Fibroblast of lung (primary cell): ENCODE results near the gene TBC1D10B. TPM values are rescaled to one million over a fixed set of nuclear protein-coding genes. Genes with fewer than 3 reads are reported as not detected.

Source experiments
- DNase-seq, 2 donors: peaks; one replicate each; pipeline versions ENCODE4 v3.0.0 to v3.0.0-alpha.2; 2010; ENCODE audit warnings: low read depth in 2 of 2
- H2AFZ ChIP-seq: 2 replicates; pipeline ENCODE4 v1.5.1; 2012; ENCODE audit warnings: low read length, control low read depth, inconsistent platforms
- H3K27ac ChIP-seq: 2 replicates; pipeline ENCODE4 v1.5.1; 2011; ENCODE audit warnings: low read length, control low read depth; ENCODE audit not compliant: insufficient read depth
- H3K27me3 ChIP-seq: 2 replicates; pipeline ENCODE4 v1.5.1; 2011; ENCODE audit warnings: mild to moderate bottlenecking, low read length; ENCODE audit not compliant: control insufficient read depth, insufficient read depth
- H3K36me3 ChIP-seq: 2 replicates; pipeline ENCODE4 v1.5.1; 2011; ENCODE audit warnings: low read length; ENCODE audit not compliant: control insufficient read depth, insufficient read depth
- H3K4me1 ChIP-seq: 2 replicates; pipeline ENCODE4 v1.5.1; 2011; ENCODE audit warnings: low read length; ENCODE audit not compliant: control insufficient read depth, insufficient read depth; ENCODE audit errors: extremely low read depth
- H3K4me2 ChIP-seq: 2 replicates; pipeline ENCODE4 v1.5.1; 2011; ENCODE audit warnings: low read length, control low read depth; ENCODE audit not compliant: insufficient read depth; ENCODE audit errors: extremely low read depth
- H3K4me3 ChIP-seq, 4 experiments: fragments of 200-600 bp in 1 of 4; sonication (generic) in 1 of 4; replicated peaks in 1 of 4; 2 replicates each; pipeline ENCODE4 v1.5.1; 2011 to 2016; ENCODE audit warnings: low read length in 4 of 4, low read depth in 3 of 4, mild to moderate bottlenecking in 3 of 4, control low read depth in 2 of 4, inconsistent platforms in 1 of 4, mixed read lengths in 1 of 4; ENCODE audit not compliant: insufficient read depth in 1 of 4; ENCODE audit errors: control extremely low read depth in 1 of 4
- H3K79me2 ChIP-seq: 2 replicates; pipeline ENCODE4 v1.5.1; 2012; ENCODE audit warnings: mild to moderate bottlenecking, low read length, inconsistent platforms; ENCODE audit not compliant: control insufficient read depth, insufficient read depth
- H3K9ac ChIP-seq: 2 replicates; pipeline ENCODE4 v1.5.1; 2011; ENCODE audit warnings: mild to moderate bottlenecking, low read length, control low read depth; ENCODE audit not compliant: insufficient read depth
- H3K9me3 ChIP-seq: 2 replicates; pipeline ENCODE4 v1.5.1; 2012; ENCODE audit warnings: low read depth, low read length; ENCODE audit not compliant: control insufficient read depth, insufficient read depth
- H4K20me1 ChIP-seq: 2 replicates; pipeline ENCODE4 v1.5.1; 2011; ENCODE audit warnings: low read length; ENCODE audit not compliant: control insufficient read depth, insufficient read depth; ENCODE audit errors: extremely low read depth
- CTCF ChIP-seq, 2 donors: IDR thresholded peaks in 1 of 2; conservative IDR thresholded peaks in 1 of 2; 1 replicate in 1 of 2; 2 replicates in 1 of 2; pipeline ENCODE4 v1.5.1; 2011 to 2012; ENCODE audit warnings: low read length in 2 of 2, control low read depth in 1 of 2, inconsistent platforms in 1 of 2, low read depth in 1 of 2, mild to moderate bottlenecking in 1 of 2
- EZH2 ChIP-seq: IDR thresholded peaks from 2 replicates; pipeline ENCODE4 v1.5.1; 2012; ENCODE audit warnings: low read length, control low read depth, mild to moderate bottlenecking; ENCODE audit errors: missing control alignments
- polyA plus RNA-seq, 2 donors: library from polyadenylated mRNA; depleted of rRNA in 1 of 2; stranded (reverse) in 1 of 2; unstranded in 1 of 2; fragments of >200 nt; gene quantifications; 2 replicates each; pipeline ENCODE4 v1.2.1, GENCODE V29; 2011 to 2012; ENCODE audit warnings: missing spikeins in 1 of 2
- total RNA-seq: library from RNA; depleted of rRNA; stranded (reverse); fragments of >200 nt; gene quantifications from 2 replicates; pipeline ENCODE4 v1.2.1, GENCODE V29; 2014

TBC1D10B gene
- total and polyA plus RNA-seq, 2 donors (not counting 1 experiment from before 2014, with no cell fraction given) = 14.8 to 29.6 TPM

DNA sequence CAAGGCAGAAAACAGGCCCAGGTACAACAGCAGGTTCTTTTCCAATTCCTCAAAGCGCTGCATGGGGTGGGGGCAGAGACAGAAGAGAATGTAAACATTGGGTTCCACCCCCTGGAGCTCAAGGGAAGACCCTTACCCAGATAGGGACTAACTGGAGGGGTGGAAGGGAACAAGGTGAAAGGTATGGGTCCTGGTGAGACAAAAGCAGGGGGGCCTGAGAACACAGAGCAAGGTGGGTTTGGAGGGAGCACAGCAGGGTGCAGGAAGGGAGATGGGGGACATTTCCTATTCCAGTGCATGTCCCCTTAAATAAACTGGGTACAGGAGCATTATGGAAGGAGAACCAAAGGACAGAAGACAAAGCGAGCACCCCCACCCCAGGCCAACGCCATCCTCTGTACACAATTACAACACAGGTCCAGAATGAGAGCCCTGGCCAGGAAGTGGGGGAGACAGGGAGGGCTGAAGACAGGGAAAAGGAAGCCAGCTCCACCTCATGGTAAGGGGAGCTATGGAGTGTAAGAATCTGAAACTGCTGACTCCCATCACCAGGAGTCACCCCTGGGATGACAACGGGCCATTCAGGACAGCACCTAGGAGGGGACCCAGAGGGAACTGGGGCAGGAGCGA, 13.1 kb downstream of the TBC1D10B start:
- no peak overlapping the region for H2AFZ ChIP-seq
- H3K27ac ChIP-seq = no peak overlapping the region
- no peak for DNase-seq
- no peak for TF ChIP-seq CTCF (conservative IDR thresholded peaks at IDR 0.05 in 1 of 2, IDR thresholded peaks at IDR 0.05 in 1 of 2; ENCODE audit: low read depth in 1 of 2, low read length in 2 of 2)
- TF ChIP-seq EZH2 = no peak
- H3K9me3 ChIP-seq = no peaks in the 10 kb centered on the region
- H3K79me2 ChIP-seq = peaks cover 37% of the 10 kb centered on the region
- no peak overlapping the region for H3K4me2 ChIP-seq
- no peaks in the 10 kb centered on the region for H4K20me1 ChIP-seq
- H3K36me3 ChIP-seq = peaks cover 25% of the 10 kb centered on the region
- peaks cover 27% of the 10 kb centered on the region for H3K4me1 ChIP-seq
- no peak overlapping the region for H3K9ac ChIP-seq
- H3K27me3 ChIP-seq = no peaks in the 10 kb centered on the region
- H3K4me3 ChIP-seq = no peak overlapping the region

- Histone ChIP-seq H3K27me3 (no peaks in the 10 kb centered on the region), H3K27ac (peak overlapping the region; percentile 95), H2AFZ (no peak overlapping the region), H3K79me2 (peaks cover 35% of the 10 kb centered on the region), H3K9ac (no peak overlapping the region), H3K9me3 (no peaks in the 10 kb centered on the region), H4K20me1 (no peaks in the 10 kb centered on the region), H3K4me2 (no peak overlapping the region), H3K4me3 (peak overlapping the region in 1 of 4 experiments; percentile 97), H3K4me1 (peaks cover 31% of the 10 kb centered on the region), H3K36me3 (peaks cover 29% of the 10 kb centered on the region)
- no peak for TF ChIP-seq EZH2
- TF ChIP-seq CTCF (conservative IDR thresholded peaks at IDR 0.05 in 1 of 2, IDR thresholded peaks at IDR 0.05 in 1 of 2; ENCODE audit: low read depth in 1 of 2, low read length in 2 of 2) = no peak
- no peak for DNase-seq
Measured at GRCh38 chr16:30356401-30357084, 13.8 kb downstream of the TBC1D10B start.

DNA sequence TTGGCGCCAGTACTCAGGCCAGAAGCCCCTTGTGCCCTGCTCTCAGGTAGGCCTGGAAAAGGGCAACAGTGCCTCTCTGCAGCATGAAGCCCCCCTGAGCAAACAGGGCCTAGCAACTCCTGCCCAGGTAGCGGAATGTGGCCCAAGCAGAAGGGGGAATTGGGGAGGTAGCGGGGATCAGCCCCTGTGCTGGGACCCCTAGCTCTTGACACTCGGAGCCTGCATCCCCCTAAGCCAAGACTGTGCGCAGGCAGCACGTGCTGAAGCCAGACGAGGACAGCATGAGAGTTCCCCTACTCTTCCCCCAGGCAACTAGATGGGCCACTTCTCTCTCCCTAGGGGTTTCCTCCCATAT, 14.4 kb downstream of the TBC1D10B start:
- Histone ChIP-seq H3K9ac (peak overlapping the region; percentile 79), H3K4me2 (peak overlapping the region; percentile 76), H3K79me2 (peaks cover 35% of the 10 kb centered on the region), H3K36me3 (peaks cover 35% of the 10 kb centered on the region), H3K4me1 (peaks cover 31% of the 10 kb centered on the region), H4K20me1 (no peaks in the 10 kb centered on the region), H3K27ac (peak overlapping the region; percentile 95), H3K4me3 (peak overlapping the region; percentile 12 to 97 (median 72)), H3K9me3 (no peaks in the 10 kb centered on the region), H3K27me3 (no peaks in the 10 kb centered on the region), H2AFZ (no peak overlapping the region)
- DNase-seq = no peak
- TF ChIP-seq CTCF (conservative IDR thresholded peaks at IDR 0.05 in 1 of 2, IDR thresholded peaks at IDR 0.05 in 1 of 2; ENCODE audit: low read depth in 1 of 2, low read length in 2 of 2) (no peak), EZH2 (no peak)
